Aorta (tissue), 5 donors: ENCODE measurements around the gene PLXNA4. TPM values are rescaled to one million over a fixed set of nuclear protein-coding genes. Genes with fewer than 3 reads are reported as not detected.
"Not testable (repeated sequence)": the region's sequence is repeated elsewhere in the genome, so short reads cannot be mapped to it uniquely, and the experiment has no call there.

Experiments
- ATAC-seq: fragments of 200-7000 bp; cut with Tn5 transposase; one replicate; pipeline ENCODE4 v1.9.1; 2022; ENCODE audit warnings: moderate library complexity; ENCODE audit not compliant: low FRiP score
- DNase-seq, 2 donors: peaks; one replicate each; pipeline ENCODE4 v3.0.0-alpha.2; 2020
- H3K27ac ChIP-seq, 2 donors: one replicate each; pipeline ENCODE4 v1.5.1; 2013; ENCODE audit warnings: low read length in 2 of 2, mild to moderate bottlenecking in 2 of 2, moderate library complexity in 2 of 2, control low read depth in 1 of 2, inconsistent platforms in 1 of 2, low read depth in 1 of 2
- H3K27me3 ChIP-seq, 2 donors: one replicate each; pipeline ENCODE4 v1.6.1; 2013; ENCODE audit warnings: control low read depth in 1 of 2, low read length in 1 of 2, mild to moderate bottlenecking in 1 of 2, moderate library complexity in 1 of 2; ENCODE audit not compliant: insufficient read depth in 2 of 2, control insufficient read depth in 1 of 2
- H3K36me3 ChIP-seq, 2 donors: one replicate each; pipeline ENCODE4 v1.6.1; 2013; ENCODE audit warnings: control low read depth in 1 of 2, low read length in 1 of 2, mild to moderate bottlenecking in 1 of 2; ENCODE audit not compliant: insufficient read depth in 2 of 2, control insufficient read depth in 1 of 2
- H3K4me1 ChIP-seq, 2 donors: one replicate each; pipeline ENCODE4 v1.6.1; 2013; ENCODE audit warnings: low read length in 2 of 2, control low read depth in 1 of 2, mild to moderate bottlenecking in 1 of 2, moderate library complexity in 1 of 2; ENCODE audit not compliant: insufficient read depth in 2 of 2, control insufficient read depth in 1 of 2
- H3K4me3 ChIP-seq, 2 donors: one replicate each; pipeline ENCODE4 v1.5.1; 2013; ENCODE audit warnings: low read length in 2 of 2, control low read depth in 1 of 2, mild to moderate bottlenecking in 1 of 2
- H3K9me3 ChIP-seq: one replicate; pipeline ENCODE4 v1.6.1; 2013; ENCODE audit warnings: mild to moderate bottlenecking, low read length; ENCODE audit not compliant: control insufficient read depth
- WGBS, 2 donors: extraction: QIAGEN DNeasy Blood & Tissue Kit; methylation state at CpG; one replicate each; pipeline ENCODE4 v1.1.7; 2013; 5-methylcytosine and 5-hydroxymethylcytosine counted together
- intact Hi-C, 2 donors: fragments of 100-400 bp; cut with DNase I; formaldehyde crosslinking; loops; one replicate each; pipeline versions ENCODE4 v1.14.2 to v1.15.0; 2022
- polyA plus RNA-seq, 2 donors: library from polyadenylated mRNA; stranded (reverse); fragments of 200-250 nt; gene quantifications; one replicate each; pipeline ENCODE4 v1.2.3, GENCODE V29; 2013
- total RNA-seq, 2 donors: library from RNA; stranded (reverse); fragmentation: NEBNext Ultra II Directional; extraction: Animal tissue kit (Norgen Biotek cat#: 25700); gene quantifications; one replicate each; pipeline ENCODE4 v1.2.1, GENCODE V29; 2021
- donor health status: healthy with polysubstance abuse.
- donor health status: Bipolar disorder and iron deficiency.
- donor health status: DM: no; HTN: no; CAD: no.
- donor health status: DM: no; HTN: no; CAD: no.
- donor health status: DM: yes; HTN: yes; CAD: no.

Gene PLXNA4
- total and polyA plus RNA-seq, 4 donors, result 0.59 to 30.1 (median 12.0) TPM

GRCh38 chr7:132398253-132398925 is 177.9 kb downstream of the PLXNA4 start:
- Histone ChIP-seq H3K9me3 (no peaks in the 10 kb centered on the region), H3K27ac (no peak overlapping the region), H3K4me1 (peaks cover 0 to 6% of the 10 kb centered on the region in 2 donors), H3K36me3 (no peaks in the 10 kb centered on the region), H3K27me3 (no peaks in the 10 kb centered on the region), H3K4me3 (no peak overlapping the region)
- 39 to 62% methylated on average over 14 of the region's 14 CpGs for WGBS, 2 donors
- DNase-seq, result no peak
- intact Hi-C loops, result no loop called here
- ATAC-seq, result no peak

GRCh38 chr7:132397070-132397469 is 179.2 kb downstream of the PLXNA4 start:
- Histone ChIP-seq H3K27me3 (no peaks in the 10 kb centered on the region), H3K27ac (no peak overlapping the region), H3K4me3 (no peak overlapping the region), H3K4me1 (peaks cover 0 to 6% of the 10 kb centered on the region in 2 donors), H3K36me3 (no peaks in the 10 kb centered on the region), H3K9me3 (no peaks in the 10 kb centered on the region)
- DNase-seq (no peak), ATAC-seq (no peak)
- WGBS, 2 donors, result 93 to 97% methylated on average over 5 of the region's 5 CpGs
- intact Hi-C loops, result no loop called here

GRCh38 chr7:132395361-132395760 is 180.9 kb downstream of the PLXNA4 start:
- H3K36me3 ChIP-seq, result no peaks in the 10 kb centered on the region
- DNase-seq, result no peak
- no peaks in the 10 kb centered on the region for H3K27me3 ChIP-seq
- intact Hi-C loops, result no loop called here
- ATAC-seq, result no peak
- WGBS, 2 donors, result 78 to 89% methylated on average over 4 of the region's 4 CpGs
- no peaks in the 10 kb centered on the region for H3K9me3 ChIP-seq
- peaks cover 0 to 5% of the 10 kb centered on the region in 2 donors for H3K4me1 ChIP-seq
- no peak overlapping the region for H3K27ac ChIP-seq
- H3K4me3 ChIP-seq, result no peak overlapping the region

GRCh38 chr7:132394283-132395198 is 181.7 kb downstream of the PLXNA4 start:
- H3K27me3 ChIP-seq, result no peaks in the 10 kb centered on the region
- H3K36me3 ChIP-seq, result no peaks in the 10 kb centered on the region
- no peaks in the 10 kb centered on the region for H3K9me3 ChIP-seq
- ATAC-seq, result peak; percentile 17
- H3K4me1 ChIP-seq, result peaks cover 0 to 5% of the 10 kb centered on the region in 2 donors
- H3K27ac ChIP-seq, result no peak overlapping the region
- DNase-seq, result no peak
- 81 to 91% methylated on average over 7 of the region's 7 CpGs for WGBS, 2 donors
- no peak overlapping the region for H3K4me3 ChIP-seq
- intact Hi-C loops, result loop anchor here in 1 of 2 donors (5.0 kb wide), 1 partner anchor 77 kb away; no protein-coding TSS in a partner anchor

- ATAC-seq (peak; percentile 76), DNase-seq (peak in 1 of 2 donors; percentile 65)
- WGBS, 2 donors, result 26% methylated on average over 9 of the region's 9 CpGs
- H3K36me3 ChIP-seq, result no peaks in the 10 kb centered on the region
- no peaks in the 10 kb centered on the region for H3K9me3 ChIP-seq
- peaks cover 0 to 5% of the 10 kb centered on the region in 2 donors for H3K4me1 ChIP-seq
- H3K27ac ChIP-seq, result no peak overlapping the region
- no peak overlapping the region for H3K4me3 ChIP-seq
- no peaks in the 10 kb centered on the region for H3K27me3 ChIP-seq
- intact Hi-C loops, result loop anchor here in 1 of 2 donors (5.0 kb wide), 1 partner anchor 77 kb away; no protein-coding TSS in a partner anchor
These were observed 182.4 kb downstream of the PLXNA4 start for GRCh38 chr7:132393789-132394261.

GRCh38 chr7:132392713-132393112 is 183.6 kb downstream of the PLXNA4 start:
- no peak for ATAC-seq
- intact Hi-C loops, result loop anchor here in 1 of 2 donors (5.0 kb wide), 1 partner anchor 75 kb away; no protein-coding TSS in a partner anchor
- Histone ChIP-seq H3K4me3 (no peak overlapping the region), H3K36me3 (no peaks in the 10 kb centered on the region), H3K27me3 (no peaks in the 10 kb centered on the region), H3K4me1 (peaks cover 0 to 5% of the 10 kb centered on the region in 2 donors), H3K9me3 (no peaks in the 10 kb centered on the region), H3K27ac (no peak overlapping the region)
- no peak for DNase-seq
- 92 to 93% methylated on average over 8 of the region's 8 CpGs for WGBS, 2 donors

- Histone ChIP-seq H3K27me3 (no peaks in the 10 kb centered on the region), H3K27ac (no peak overlapping the region), H3K4me1 (peaks cover 0 to 8% of the 10 kb centered on the region in 2 donors), H3K9me3 (no peaks in the 10 kb centered on the region), H3K4me3 (no peak overlapping the region), H3K36me3 (no peaks in the 10 kb centered on the region)
- DNase-seq, result no peak
- no peak for ATAC-seq
- 22 to 31% methylated on average over 3 of the region's 3 CpGs for WGBS, 2 donors
- intact Hi-C loops, result loop anchor here in 1 of 2 donors (5.0 kb wide), 1 partner anchor 73 kb away; no protein-coding TSS in a partner anchor
These were observed 185.6 kb downstream of the PLXNA4 start for GRCh38 chr7:132390705-132391104.

- not testable (repeated sequence) for H3K27me3 ChIP-seq, H3K4me1 ChIP-seq, DNase-seq, H3K27ac ChIP-seq, H3K4me3 ChIP-seq, H3K36me3 ChIP-seq, ATAC-seq, H3K9me3 ChIP-seq
- 96 to 97% methylated on average over 4 of the region's 4 CpGs for WGBS, 2 donors
- intact Hi-C loops, result loop anchor here in 1 of 2 donors (5.0 kb wide), 1 partner anchor 73 kb away; no protein-coding TSS in a partner anchor
These were observed 186.2 kb downstream of the PLXNA4 start for GRCh38 chr7:132390049-132390448.
